ENCODE data around the gene CRTAC1.

CRTAC1 gene

DNA sequence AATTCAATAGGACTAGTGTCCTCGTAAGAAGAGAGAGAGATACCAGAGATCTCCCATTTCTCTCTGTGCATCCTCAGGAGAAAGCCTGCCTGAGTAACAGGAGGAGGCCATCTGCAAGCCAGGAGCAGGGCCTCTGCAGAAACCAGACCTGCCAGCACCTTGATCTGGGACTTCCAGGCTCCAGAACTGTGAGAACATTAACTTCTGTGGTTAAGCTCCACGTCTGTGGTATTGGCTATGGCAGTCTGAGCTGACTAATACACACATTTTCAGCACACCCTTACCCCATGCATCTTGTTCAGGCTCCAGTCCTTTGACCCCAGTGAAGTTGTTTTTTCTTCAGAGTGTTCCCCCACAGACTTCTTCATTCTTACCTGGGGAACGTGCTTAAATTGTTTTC, 3.1 kb upstream of the CRTAC1 start:
- Histone ChIP-seq H3K4me3 (no peak overlapping the region), H3K4me2 (no peak overlapping the region), H4K20me1 (peaks cover 0 to 10% (median 0%) of the 10 kb centered on the region in 11 experiments; a peak in 3 of 22 replicates), H3K9ac (no peak overlapping the region), H3K4me1 (peaks cover 3 to 40% (median 26%) of the 10 kb centered on the region in 10 experiments; a peak in 17 of 20 replicates), H3K27me3 (peaks cover 62 to 98% (median 88%) of the 10 kb centered on the region in 11 experiments), H3K9me3 (replicated peaks in 1 of 11) (peaks cover 0 to 19% (median 5%) of the 10 kb centered on the region in 11 experiments; a peak in 7 of 22 replicates), H3K36me3 (no peaks in the 10 kb centered on the region), H3K27ac (no peak overlapping the region)
- no peak for TF ChIP-seq Cebpa-rat (IDR thresholded peaks at IDR 0.05)

DNA sequence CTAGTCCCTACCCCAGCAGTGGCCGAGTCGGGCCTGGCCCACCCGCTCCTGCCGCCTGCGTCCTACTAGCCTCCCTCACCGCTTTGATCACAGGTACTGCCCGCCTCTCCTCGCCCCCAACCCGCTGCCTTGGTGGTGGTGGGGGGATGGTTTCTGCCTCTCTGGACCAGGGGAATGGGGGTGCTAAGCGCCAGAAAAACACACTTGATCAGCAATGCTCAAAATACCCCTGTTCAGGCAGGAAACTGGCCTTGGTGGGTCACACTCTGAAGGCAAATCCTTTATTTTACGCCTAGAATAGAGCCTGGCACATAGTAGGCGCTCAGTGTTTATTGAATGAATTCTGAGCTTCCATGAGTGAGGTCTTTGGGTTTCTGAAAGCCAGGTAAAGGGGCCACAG, 1.0 kb upstream of the CRTAC1 start:
- no peak for TF ChIP-seq Cebpa-rat (IDR thresholded peaks at IDR 0.05)

DNA sequence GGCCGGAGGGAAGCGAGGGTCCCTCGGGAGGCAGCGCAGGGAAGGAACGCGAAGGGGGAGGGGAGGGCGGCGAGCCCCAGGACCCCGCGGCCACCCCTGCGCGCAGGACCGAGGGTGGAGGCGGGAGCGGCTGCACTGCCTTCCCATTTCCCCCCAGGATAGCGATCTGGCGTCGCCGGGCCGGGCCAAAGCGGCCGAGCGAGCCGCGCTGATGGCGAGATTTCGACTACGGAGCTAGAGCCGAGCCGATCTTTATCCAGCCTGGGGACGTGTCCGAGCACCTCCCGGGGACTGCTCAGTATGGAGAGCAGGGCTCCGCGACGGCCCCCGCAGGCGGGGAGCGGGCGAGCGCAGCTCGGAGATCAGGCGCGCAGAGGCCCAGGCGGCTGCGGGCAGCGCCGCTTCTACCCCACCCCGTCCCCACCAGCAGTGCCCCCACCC, 590 bp upstream of the CRTAC1 start:
- peaks cover 0 to 10% (median 0%) of the 10 kb centered on the region in 11 experiments; a peak in 3 of 22 replicates for H4K20me1 ChIP-seq
- peak overlapping the region; percentile 69 to 88 (median 82) for H3K4me2 ChIP-seq
- H3K27me3 ChIP-seq, result peaks cover 56 to 85% (median 70%) of the 10 kb centered on the region in 11 experiments

More for the DNA sequence above, 1.0 kb upstream of the CRTAC1 start:
- no peaks in the 10 kb centered on the region for H3K36me3 ChIP-seq
- peaks cover 0 to 19% (median 5%) of the 10 kb centered on the region in 11 experiments; a peak in 7 of 22 replicates for H3K9me3 ChIP-seq (replicated peaks in 1 of 11)
- peaks cover 56 to 89% (median 75%) of the 10 kb centered on the region in 11 experiments for H3K27me3 ChIP-seq
- H3K9ac ChIP-seq, result no peak overlapping the region
- peaks cover 0 to 10% (median 0%) of the 10 kb centered on the region in 11 experiments; a peak in 3 of 22 replicates for H4K20me1 ChIP-seq
- peaks cover 3 to 36% (median 23%) of the 10 kb centered on the region in 10 experiments; a peak in 17 of 20 replicates for H3K4me1 ChIP-seq
- no peak overlapping the region for H3K27ac ChIP-seq
- no peak overlapping the region; a peak in 1 of 22 replicates for H3K4me2 ChIP-seq
- H3K4me3 ChIP-seq, result no peak overlapping the region

DNA sequence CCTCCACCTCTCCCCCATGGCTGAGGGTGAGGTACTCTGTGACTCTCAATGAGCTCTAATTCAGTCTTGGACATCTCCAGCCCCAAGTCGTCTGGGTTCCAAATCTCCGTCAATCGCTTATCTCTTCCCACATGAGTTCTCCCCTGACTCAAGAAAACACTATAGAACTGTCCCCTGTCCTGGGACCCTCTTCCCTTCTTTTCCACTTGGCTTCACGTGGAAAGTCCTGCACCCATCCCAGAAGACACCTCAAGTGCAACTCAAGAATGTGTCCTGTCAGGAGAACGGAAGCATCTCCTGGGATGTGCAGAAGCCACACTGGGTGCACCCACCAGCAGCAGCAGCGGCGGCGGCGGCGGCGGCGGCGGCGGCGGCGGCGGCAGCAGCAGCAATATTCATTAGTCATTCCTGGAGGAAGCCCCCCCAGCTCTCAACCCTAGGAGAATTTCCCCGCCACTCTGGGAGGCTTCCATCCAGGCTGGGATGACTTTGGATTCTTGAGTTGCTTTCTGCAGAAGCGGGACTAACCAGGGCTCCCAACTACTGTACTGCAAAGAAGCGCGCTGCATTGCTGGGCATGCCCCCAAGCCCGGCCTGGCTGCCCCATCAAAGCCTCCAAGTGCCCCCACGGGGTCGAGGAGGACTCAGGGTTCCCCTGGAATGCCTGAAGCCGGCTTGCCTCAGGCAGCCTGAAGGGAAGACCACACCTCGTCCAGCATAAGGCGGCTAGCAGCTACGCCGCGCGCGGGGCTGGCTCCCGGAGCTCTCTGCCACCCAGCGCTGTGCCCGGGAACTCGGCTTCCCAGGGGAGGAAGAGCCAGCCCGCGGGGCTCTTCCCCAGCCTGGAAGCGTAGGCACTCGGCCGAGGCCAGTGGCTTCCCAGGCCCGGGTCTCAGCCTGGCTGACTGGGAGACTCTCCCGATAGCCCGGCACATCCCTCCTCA, 1.0 kb downstream of the CRTAC1 start:
- H3K4me1 ChIP-seq, result peaks cover 3 to 18% (median 9%) of the 10 kb centered on the region in 10 experiments; a peak in 15 of 20 replicates
- H3K9ac ChIP-seq, result no peak overlapping the region
- H4K20me1 ChIP-seq, result peaks cover 0 to 10% (median 0%) of the 10 kb centered on the region in 11 experiments; a peak in 2 of 22 replicates
- H3K4me2 ChIP-seq, result peak overlapping the region; percentile 69 to 88 (median 82); a peak in 19 of 22 replicates
- H3K4me3 ChIP-seq, result peak overlapping the region in 8 of 10 experiments; percentile 47 to 68 (median 58); a peak in 9 of 20 replicates
- H3K9me3 ChIP-seq (replicated peaks in 1 of 11), result peaks cover 0 to 19% (median 5%) of the 10 kb centered on the region in 11 experiments; a peak in 7 of 22 replicates
- peaks cover 56 to 72% (median 61%) of the 10 kb centered on the region in 11 experiments for H3K27me3 ChIP-seq
- H3K36me3 ChIP-seq, result no peaks in the 10 kb centered on the region
- no peak overlapping the region for H3K27ac ChIP-seq
- no peak for TF ChIP-seq Cebpa-rat (IDR thresholded peaks at IDR 0.05)

More for the DNA sequence above, 590 bp upstream of the CRTAC1 start:
- H3K9ac ChIP-seq, result peak overlapping the region in 5 of 11 experiments; percentile 11 to 32 (median 19); a peak in 5 of 22 replicates
- H3K4me1 ChIP-seq, result peaks cover 3 to 34% (median 23%) of the 10 kb centered on the region in 10 experiments; a peak in 17 of 20 replicates
- no peak for TF ChIP-seq Cebpa-rat (IDR thresholded peaks at IDR 0.05)
- H3K27ac ChIP-seq, result no peak overlapping the region
- H3K9me3 ChIP-seq (replicated peaks in 1 of 11), result peaks cover 0 to 19% (median 5%) of the 10 kb centered on the region in 11 experiments; a peak in 7 of 22 replicates
- H3K36me3 ChIP-seq, result no peaks in the 10 kb centered on the region
- H3K4me3 ChIP-seq, result peak overlapping the region; percentile 43 to 68 (median 57)

DNA sequence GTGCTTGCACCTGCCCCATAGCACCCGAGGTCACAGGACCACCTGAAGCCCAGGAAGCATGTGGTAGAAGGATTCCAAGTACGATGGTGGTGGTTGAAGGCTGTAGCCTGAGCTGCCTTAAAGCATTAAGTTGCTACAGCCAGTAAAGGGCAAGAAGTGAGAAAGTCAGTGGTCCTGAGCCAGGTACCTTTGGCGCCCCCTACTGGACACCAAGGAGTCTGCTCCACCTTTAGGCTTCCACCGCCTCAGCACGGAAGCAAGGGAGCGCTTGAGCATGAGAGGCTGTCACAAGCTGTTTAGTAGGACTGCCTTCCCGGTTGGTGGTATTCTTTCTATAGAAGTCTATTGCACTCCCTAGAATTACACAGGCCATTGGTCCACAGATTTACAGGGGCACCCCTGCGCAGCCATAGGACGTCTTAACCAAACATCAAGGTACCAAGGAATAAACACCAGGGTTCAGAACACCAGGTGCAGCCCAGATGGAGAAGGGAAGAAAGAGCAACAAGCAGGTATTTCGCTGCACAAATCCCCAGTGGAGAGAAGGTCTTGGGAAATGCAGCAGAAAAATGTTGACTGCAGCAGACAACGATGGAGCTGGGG, 2.2 kb downstream of the CRTAC1 start:
- Histone ChIP-seq H3K36me3 (no peaks in the 10 kb centered on the region), H3K9ac (no peak overlapping the region), H3K4me3 (no peak overlapping the region), H3K27ac (no peak overlapping the region), H3K4me2 (no peak overlapping the region), H3K9me3 (replicated peaks in 1 of 11) (peaks cover 0 to 19% (median 5%) of the 10 kb centered on the region in 11 experiments; a peak in 7 of 22 replicates), H3K27me3 (peaks cover 50 to 60% (median 53%) of the 10 kb centered on the region in 11 experiments), H4K20me1 (peaks cover 0 to 10% (median 0%) of the 10 kb centered on the region in 11 experiments; a peak in 3 of 22 replicates), H3K4me1 (peaks cover 3 to 15% (median 9%) of the 10 kb centered on the region in 10 experiments; a peak in 15 of 20 replicates)
- TF ChIP-seq Cebpa-rat (IDR thresholded peaks at IDR 0.05), result no peak

DNA sequence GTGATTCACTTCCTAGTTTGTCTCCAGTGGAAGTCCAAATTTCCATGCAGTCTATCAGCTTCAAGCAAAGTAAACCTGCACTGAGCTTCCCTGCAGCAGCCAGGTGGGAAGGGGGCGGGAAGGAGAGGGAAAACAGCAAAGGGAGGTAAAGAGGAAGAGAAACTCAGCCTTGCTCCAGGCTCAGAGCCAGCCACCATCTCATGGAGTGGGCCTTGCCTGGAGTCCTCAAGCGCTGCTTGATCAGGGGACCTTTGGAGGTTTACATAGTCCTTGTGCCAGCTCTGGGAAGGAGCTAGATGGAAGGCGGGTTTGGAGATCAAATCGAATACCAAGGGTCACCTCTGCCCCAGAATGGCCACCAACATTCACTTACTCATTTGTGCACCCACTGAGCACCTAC, 7.4 kb downstream of the CRTAC1 start:
- no peak overlapping the region for H3K4me3 ChIP-seq
- no peak for TF ChIP-seq Cebpa-rat (IDR thresholded peaks at IDR 0.05)
- H3K27me3 ChIP-seq, result peaks cover 0 to 8% (median under 1%) of the 10 kb centered on the region in 11 experiments; a peak in 6 of 22 replicates
- H3K4me1 ChIP-seq, result no peaks in the 10 kb centered on the region; a peak in 2 of 20 replicates
- H3K36me3 ChIP-seq, result no peaks in the 10 kb centered on the region
- H3K9ac ChIP-seq, result no peak overlapping the region
- H3K4me2 ChIP-seq, result no peak overlapping the region
- no peaks in the 10 kb centered on the region; a peak in 1 of 22 replicates for H4K20me1 ChIP-seq
- no peak overlapping the region for H3K27ac ChIP-seq
- H3K9me3 ChIP-seq (replicated peaks in 1 of 11), result no peaks in the 10 kb centered on the region

DNA sequence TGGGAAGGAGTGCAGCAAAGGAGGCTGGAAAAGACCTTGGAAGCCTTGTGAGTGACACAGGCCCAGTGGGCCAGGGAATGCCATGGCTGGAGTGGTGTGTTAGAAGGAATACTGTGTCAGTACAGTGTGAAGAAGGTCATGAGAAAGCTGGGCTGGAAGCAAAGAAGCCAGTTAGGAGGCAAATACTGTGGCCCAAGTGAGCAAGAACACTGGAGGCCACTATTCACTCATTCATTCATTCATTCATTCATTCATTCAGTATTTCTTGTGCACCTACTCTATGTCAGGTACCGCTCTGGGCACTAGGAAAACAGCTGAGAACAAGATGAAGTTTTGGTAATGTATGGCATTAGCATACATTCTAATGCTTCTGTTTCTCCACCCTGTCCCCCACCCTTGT, 9.6 kb downstream of the CRTAC1 start:
- Histone ChIP-seq H3K4me2 (no peak overlapping the region), H3K36me3 (no peaks in the 10 kb centered on the region)
- TF ChIP-seq Cebpa-rat (IDR thresholded peaks at IDR 0.05), result no peak

DNA sequence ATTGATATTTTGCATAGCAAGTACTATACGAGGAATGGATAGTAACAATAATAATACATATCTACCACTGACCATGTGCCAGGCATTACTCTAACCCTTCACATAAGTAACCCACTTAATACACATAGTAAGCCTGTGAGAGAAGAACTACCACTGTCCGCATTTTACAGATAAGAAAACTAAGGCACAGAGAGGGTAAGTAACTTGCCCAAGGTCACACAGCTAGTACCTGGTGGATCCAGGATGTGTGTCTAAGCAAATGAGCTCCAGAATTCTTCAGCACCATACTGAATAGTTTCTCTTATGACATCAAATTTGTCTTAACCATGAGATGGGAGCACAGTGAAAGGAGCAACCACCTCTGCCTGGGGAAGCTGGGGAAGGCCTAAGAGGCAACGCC, 10.2 kb downstream of the CRTAC1 start:
- H3K9ac ChIP-seq, result no peak overlapping the region
- no peaks in the 10 kb centered on the region; a peak in 1 of 22 replicates for H4K20me1 ChIP-seq
- H3K4me2 ChIP-seq, result no peak overlapping the region
- H3K4me3 ChIP-seq, result no peak overlapping the region
- no peaks in the 10 kb centered on the region for H3K27me3 ChIP-seq
- H3K4me1 ChIP-seq, result peaks cover 0 to 20% (median 15%) of the 10 kb centered on the region in 10 experiments; a peak in 14 of 20 replicates
- no peaks in the 10 kb centered on the region for H3K36me3 ChIP-seq
- H3K27ac ChIP-seq, result no peak overlapping the region
- TF ChIP-seq Cebpa-rat (IDR thresholded peaks at IDR 0.05), result no peak
- no peaks in the 10 kb centered on the region for H3K9me3 ChIP-seq (replicated peaks in 1 of 11)

More for the DNA sequence above, 9.6 kb downstream of the CRTAC1 start:
- Histone ChIP-seq H3K4me3 (no peak overlapping the region), H3K4me1 (peaks cover 0 to 17% (median 15%) of the 10 kb centered on the region in 10 experiments; a peak in 14 of 20 replicates), H3K9me3 (replicated peaks in 1 of 11) (no peaks in the 10 kb centered on the region), H4K20me1 (no peaks in the 10 kb centered on the region; a peak in 1 of 22 replicates), H3K27me3 (no peaks in the 10 kb centered on the region), H3K9ac (no peak overlapping the region), H3K27ac (no peak overlapping the region)

All from BLaER1 treated with 17β-estradiol and CSF1 and Interleukin-3, amounts not matched to agents 10 nM and 100 nM (cell line).